ENCODE data around the gene PAK1IP1.
"Not testable (repeated sequence)": the region's sequence is repeated elsewhere in the genome, so short reads cannot be mapped to it uniquely, and the experiment has no call there.

Gene PAK1IP1

GRCh38 chr6:10659699-10660348 is 34.9 kb upstream of the PAK1IP1 start:
- Histone ChIP-seq H4K20me1 (ENCODE audit: insufficient read depth, low read length) (no peaks in the 10 kb centered on the region), H3K27me3 (ENCODE audit: insufficient read depth, low read length) (no peaks in the 10 kb centered on the region; the same call in 1 of the 2 replicates), H3K27ac (ENCODE audit: low read depth, low read length, poor library complexity, severe bottlenecking) (no peak overlapping the region), H3K4me2 (ENCODE audit: low read length) (no peak overlapping the region), H3K36me3 (ENCODE audit: insufficient read depth, low read length) (no peaks in the 10 kb centered on the region), H3K9ac (ENCODE audit: low read length) (no peak overlapping the region), H3K4me3 (ENCODE audit: low read depth, low read length, poor library complexity, severe bottlenecking) (no peak overlapping the region), H3F3A (ENCODE audit: insufficient read depth, low read length) (no peaks in the 10 kb centered on the region), H3K9me2 (ENCODE audit: low read depth, low read length) (no peaks in the 10 kb centered on the region), H2AFZ (ENCODE audit: low read length) (no peak overlapping the region), H3K9me3 (ENCODE audit: low read length) (no peaks in the 10 kb centered on the region), H3K4me1 (ENCODE audit: insufficient read depth, low read length, severe bottlenecking) (no peaks in the 10 kb centered on the region), H3K79me2 (ENCODE audit: insufficient read depth, low read length) (no peaks in the 10 kb centered on the region)
- TF ChIP-seq EZH2 (IDR thresholded peaks at IDR 0.05; ENCODE audit: borderline replicate concordance, low read length) (no peak), CTCF (IDR thresholded peaks at IDR 0.05; ENCODE audit: low read length) (no peak)

- not testable (repeated sequence) for H2AFZ ChIP-seq (ENCODE audit: low read length); H3K4me2 ChIP-seq (ENCODE audit: low read length); H3K4me3 ChIP-seq (ENCODE audit: low read depth, low read length, poor library complexity, severe bottlenecking); H3F3A ChIP-seq (ENCODE audit: insufficient read depth, low read length); H4K20me1 ChIP-seq (ENCODE audit: insufficient read depth, low read length); H3K9me3 ChIP-seq (ENCODE audit: low read length); H3K9me2 ChIP-seq (ENCODE audit: low read depth, low read length); H3K9ac ChIP-seq (ENCODE audit: low read length); H3K27me3 ChIP-seq (ENCODE audit: insufficient read depth, low read length); H3K27ac ChIP-seq (ENCODE audit: low read depth, low read length, poor library complexity, severe bottlenecking); H3K36me3 ChIP-seq (ENCODE audit: insufficient read depth, low read length); H3K79me2 ChIP-seq (ENCODE audit: insufficient read depth, low read length); H3K4me1 ChIP-seq (ENCODE audit: insufficient read depth, low read length, severe bottlenecking)
Observed at GRCh38 chr6:10660431-10661191, 34.2 kb upstream of the PAK1IP1 start.

- Histone ChIP-seq H3K79me2 (ENCODE audit: insufficient read depth, low read length) (no peaks in the 10 kb centered on the region), H3K9me3 (ENCODE audit: low read length) (no peaks in the 10 kb centered on the region), H2AFZ (ENCODE audit: low read length) (no peak overlapping the region), H3K9me2 (ENCODE audit: low read depth, low read length) (no peaks in the 10 kb centered on the region), H3K9ac (ENCODE audit: low read length) (no peak overlapping the region), H3K4me1 (ENCODE audit: insufficient read depth, low read length, severe bottlenecking) (no peaks in the 10 kb centered on the region), H4K20me1 (ENCODE audit: insufficient read depth, low read length) (no peaks in the 10 kb centered on the region), H3K27me3 (ENCODE audit: insufficient read depth, low read length) (peaks cover 2% of the 10 kb centered on the region), H3F3A (ENCODE audit: insufficient read depth, low read length) (no peaks in the 10 kb centered on the region), H3K4me2 (ENCODE audit: low read length) (no peak overlapping the region), H3K27ac (ENCODE audit: low read depth, low read length, poor library complexity, severe bottlenecking) (no peak overlapping the region), H3K4me3 (ENCODE audit: low read depth, low read length, poor library complexity, severe bottlenecking) (no peak overlapping the region), H3K36me3 (ENCODE audit: insufficient read depth, low read length) (no peaks in the 10 kb centered on the region)
- TF ChIP-seq EZH2 (IDR thresholded peaks at IDR 0.05; ENCODE audit: borderline replicate concordance, low read length) (no peak), CTCF (IDR thresholded peaks at IDR 0.05; ENCODE audit: low read length) (no peak)
Observed at GRCh38 chr6:10662207-10662606, 32.6 kb upstream of the PAK1IP1 start.

Measured in OCI-LY1 (cell line).